ENCODE measurements around the gene ASCL1.

Gene ASCL1

DNA sequence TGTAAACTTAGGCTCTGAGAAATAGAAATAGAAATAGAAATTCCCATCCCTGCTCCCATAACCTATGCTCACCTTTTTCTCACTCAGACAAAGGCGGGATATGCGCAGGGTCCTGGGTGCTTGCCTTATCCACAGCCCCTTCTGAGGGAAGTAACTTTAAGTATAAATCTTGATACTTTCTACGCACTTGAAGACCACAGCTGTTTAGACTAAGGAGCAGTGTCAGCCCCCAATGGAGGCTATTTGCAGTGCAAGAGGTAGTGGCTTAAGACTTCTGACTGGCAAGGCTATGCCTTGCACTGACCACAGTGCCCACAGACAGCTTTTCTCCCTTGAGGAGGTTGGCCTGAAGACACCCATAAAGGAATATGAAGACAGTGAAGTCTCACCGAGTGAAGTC lies 35.2 kb downstream of the ASCL1 start:
- Histone ChIP-seq H3K27ac (ENCODE audit: low read length) (no peak overlapping the region), H3K27me3 (ENCODE audit: control insufficient read depth, insufficient read depth, low read length) (no peaks in the 10 kb centered on the region), H3K9ac (ENCODE audit: low read length) (no peak overlapping the region), H3K9me3 (ENCODE audit: control insufficient read depth, low read depth, low read length) (no peaks in the 10 kb centered on the region), H3K4me1 (ENCODE audit: control insufficient read depth, low read depth, low read length) (no peaks in the 10 kb centered on the region), H3K4me3 (ENCODE audit: low read length) (no peak overlapping the region), H3K36me3 (ENCODE audit: control insufficient read depth, low read depth, low read length) (no peaks in the 10 kb centered on the region)

DNA sequence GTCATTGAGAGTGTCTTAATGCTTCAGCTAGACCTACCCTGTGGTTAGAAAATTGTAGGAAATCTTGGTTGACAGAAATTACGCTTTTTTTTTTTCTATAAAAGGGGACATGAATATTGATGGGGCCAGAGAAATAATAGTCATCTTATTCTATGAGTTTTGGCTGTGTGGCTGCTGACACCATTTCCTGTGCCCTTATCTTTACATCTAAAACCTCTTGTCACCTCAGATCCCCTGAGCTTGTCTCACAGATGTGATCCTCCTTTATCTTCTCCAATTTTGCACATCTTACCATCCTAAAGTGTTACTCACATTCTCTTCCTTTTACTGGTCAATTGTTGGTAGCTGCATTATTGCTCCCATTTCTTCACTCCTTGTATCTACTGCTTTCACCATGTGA lies 36.1 kb downstream of the ASCL1 start:
- Histone ChIP-seq H3K27me3 (ENCODE audit: control insufficient read depth, insufficient read depth, low read length) (no peaks in the 10 kb centered on the region), H3K27ac (ENCODE audit: low read length) (no peak overlapping the region), H3K4me3 (ENCODE audit: low read length) (no peak overlapping the region), H3K36me3 (ENCODE audit: control insufficient read depth, low read depth, low read length) (no peaks in the 10 kb centered on the region), H3K9ac (ENCODE audit: low read length) (no peak overlapping the region), H3K4me1 (ENCODE audit: control insufficient read depth, low read depth, low read length) (no peaks in the 10 kb centered on the region), H3K9me3 (ENCODE audit: control insufficient read depth, low read depth, low read length) (no peaks in the 10 kb centered on the region)

DNA sequence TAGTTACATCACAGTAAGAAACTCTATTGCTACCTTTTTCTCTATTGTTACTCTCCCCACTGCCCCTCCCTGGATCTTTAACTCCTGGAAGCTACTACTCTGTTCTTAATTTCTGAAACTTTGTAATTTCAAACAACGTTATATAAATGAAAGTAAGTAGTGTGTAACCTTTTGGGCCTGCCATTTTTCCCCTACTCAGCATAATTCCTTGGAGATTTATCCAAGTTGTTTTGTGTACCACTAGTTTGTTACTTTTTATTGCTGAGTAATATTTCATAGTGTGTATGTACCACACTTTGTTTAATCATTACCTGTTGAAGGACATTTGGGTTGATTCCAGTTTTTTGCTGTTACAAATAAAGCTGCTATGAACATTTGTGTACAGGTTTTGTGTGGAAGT lies 37.9 kb downstream of the ASCL1 start:
- no peak overlapping the region for H3K4me3 ChIP-seq (ENCODE audit: low read length)
- no peaks in the 10 kb centered on the region for H3K36me3 ChIP-seq (ENCODE audit: control insufficient read depth, low read depth, low read length)
- no peaks in the 10 kb centered on the region for H3K9me3 ChIP-seq (ENCODE audit: control insufficient read depth, low read depth, low read length)
- no peak overlapping the region for H3K27ac ChIP-seq (ENCODE audit: low read length)
- no peak overlapping the region for H3K9ac ChIP-seq (ENCODE audit: low read length)
- H3K27me3 ChIP-seq (ENCODE audit: control insufficient read depth, insufficient read depth, low read length): no peaks in the 10 kb centered on the region
- no peaks in the 10 kb centered on the region for H3K4me1 ChIP-seq (ENCODE audit: control insufficient read depth, low read depth, low read length)
